Stimulated activated CD4-positive, alpha-beta T cell treated with anti-CD3 and anti-CD28 coated beads, Interleukin-15, amount 100 ng/mL, for 24 hours (primary cell): Measurements from ENCODE around the gene BEND2.

ENCODE experiments used
- DNase-seq: peaks from one replicate; pipeline ENCODE4 v3.0.0-alpha.2; 2020

Gene BEND2

GRCh38 chrX:18133605-18134004, 87.1 kb downstream of the BEND2 start:
- no peak for DNase-seq

GRCh38 chrX:18129690-18130089, 91.0 kb downstream of the BEND2 start:
- DNase-seq, result no peak

GRCh38 chrX:18126971-18127370, 93.7 kb downstream of the BEND2 start:
- no peak for DNase-seq

- DNase-seq, result no peak
Measured at GRCh38 chrX:18119856-18120255, 100.8 kb downstream of the BEND2 start.
